GM19351 (cell line): ENCODE measurements around the gene UTF1.

Experiments
- ATAC-seq: cut with Tn5 transposase; IDR thresholded peaks from one replicate; pipeline ENCODE4 v1.9.1; 2021; ENCODE audit warnings: mild to moderate bottlenecking, moderate library complexity; ENCODE audit not compliant: unreplicated experiment

UTF1 gene

GRCh38 chr10:133276435-133277201, 46.6 kb downstream of the UTF1 start, which contains the start of gene ADAM8:
TSS of gene ADAM8 (minus strand) at chr10:133276868. CDS start at chr10:133276817, 51 bp downstream.
- peak; percentile 59 for ATAC-seq

- ATAC-seq = no peak
Observed at GRCh38 chr10:133277277-133277992, 47.4 kb downstream of the UTF1 start.

- ATAC-seq = no peak
Observed at GRCh38 chr10:133277993-133278576, 48.1 kb downstream of the UTF1 start.

GRCh38 chr10:133278577-133279265, 48.7 kb downstream of the UTF1 start:
- peak; percentile 39 for ATAC-seq

- ATAC-seq = no peak
Observed at GRCh38 chr10:133279326-133280226, 49.6 kb downstream of the UTF1 start.

GRCh38 chr10:133280391-133281059, 50.5 kb downstream of the UTF1 start:
- no peak for ATAC-seq

- no peak for ATAC-seq
Observed at GRCh38 chr10:133281084-133281483, 51.1 kb downstream of the UTF1 start.
